T-cell (primary cell): Measurements from ENCODE around the gene TMEM156. TPM values are rescaled to one million over a fixed set of nuclear protein-coding genes. Genes with fewer than 3 reads are reported as not detected.

Experiments used
- ATAC-seq, 4 experiments: fragments of 200-7000 bp in 3 of 4; fragments of 150-1000 bp in 1 of 4; cut with Tn5 transposase; replicated peaks in 1 of 4; 1 replicate in 3 of 4; 2 replicates in 1 of 4; pipeline ENCODE4 v1.10.0; 2021; ENCODE audit warnings: moderate library complexity in 3 of 4, mild to moderate bottlenecking in 2 of 4, moderate number of reproducible peaks in 1 of 4
- CTCF ChIA-PET, 2 donors: fragments of 300-600 bp; sonication (Branson Sonifier 250); formaldehyde crosslinking; loops; one replicate each; lab custom pipeline; 2022; ENCODE audit warnings: antibody characterized with exemption in 2 of 2; lab: Charles Lee
- POLR2A ChIA-PET, 2 donors: fragments of 300-600 bp; sonication (Branson Sonifier 250); formaldehyde crosslinking; loops; one replicate each; lab custom pipeline; 2022; ENCODE audit warnings: antibody characterized with exemption in 2 of 2; lab: Charles Lee
- DNase-seq, 35 experiments: peaks; one replicate each; pipeline versions ENCODE4 v3.0.0 to v3.0.0-alpha.2; 2013 to 2023
- H3K27ac ChIP-seq: one replicate; pipeline ENCODE4 v1.5.1; 2013; ENCODE audit warnings: low read length
- H3K27me3 ChIP-seq, 2 experiments: replicated peaks in 1 of 2; 1 replicate in 1 of 2; 2 replicates in 1 of 2; pipeline versions ENCODE4 v1.6.1 to v1.7.0; 2013; ENCODE audit warnings: low read length in 1 of 2, mixed read lengths in 1 of 2; ENCODE audit not compliant: control insufficient read depth in 2 of 2, insufficient read depth in 2 of 2; ENCODE audit errors: extremely low read depth in 1 of 2
- H3K36me3 ChIP-seq, 2 donors: 1 replicate in 1 of 2; 2 replicates in 1 of 2; pipeline versions ENCODE4 v1.6.1 to v1.7.0; 2013; ENCODE audit warnings: low read length in 1 of 2; ENCODE audit not compliant: control insufficient read depth in 2 of 2, insufficient read depth in 1 of 2; ENCODE audit errors: extremely low read depth in 1 of 2
- H3K4me1 ChIP-seq, 2 experiments: 1 replicate in 1 of 2; 2 replicates in 1 of 2; pipeline versions ENCODE4 v1.6.1 to v1.7.0; 2013; ENCODE audit warnings: low read length in 2 of 2, mixed read lengths in 1 of 2; ENCODE audit not compliant: insufficient read depth in 2 of 2, control insufficient read depth in 1 of 2; ENCODE audit errors: extremely low read depth in 1 of 2
- H3K4me3 ChIP-seq, 2 donors: 1 replicate in 1 of 2; 2 replicates in 1 of 2; pipeline versions ENCODE4 v1.5.1 to v1.7.0; 2013; ENCODE audit warnings: mild to moderate bottlenecking in 2 of 2, low read length in 1 of 2, moderate library complexity in 1 of 2; ENCODE audit not compliant: control insufficient read depth in 1 of 2; ENCODE audit errors: extremely low read depth in 1 of 2
- H3K9me3 ChIP-seq: 2 replicates; pipeline ENCODE4 v1.7.0; 2013
- H3K27ac Mint-ChIP-seq, 2 donors: one replicate each; pipeline ENCODE4 v1.8.0; 2020 to 2021; ENCODE audit warnings: mild to moderate bottlenecking in 2 of 2, mixed read lengths in 2 of 2
- H3K27me3 Mint-ChIP-seq, 2 donors: one replicate each; pipeline ENCODE4 v1.8.0; 2021 to 2022; ENCODE audit warnings: mixed read lengths in 2 of 2
- H3K36me3 Mint-ChIP-seq: one replicate; pipeline ENCODE4 v1.8.0; 2021; ENCODE audit warnings: mixed read lengths
- H3K4me1 Mint-ChIP-seq, 3 donors: one replicate each; pipeline ENCODE4 v1.8.0; 2020 to 2022; ENCODE audit warnings: mixed read lengths in 3 of 3, mild to moderate bottlenecking in 1 of 3
- H3K4me3 Mint-ChIP-seq, 3 donors: one replicate each; pipeline ENCODE4 v1.8.0; 2020 to 2022; ENCODE audit warnings: mild to moderate bottlenecking in 3 of 3, mixed read lengths in 3 of 3, moderate library complexity in 3 of 3
- H3K9me3 Mint-ChIP-seq, 3 donors: one replicate each; pipeline ENCODE4 v1.8.0; 2020 to 2022; ENCODE audit warnings: mixed read lengths in 3 of 3
- WGBS: methylation state at CpG from one replicate; pipeline ENCODE4 v1.1.5; 2013; ENCODE audit warnings: missing lambda C conversion rate; ENCODE audit not compliant: insufficient coverage; 5-methylcytosine and 5-hydroxymethylcytosine counted together
- total RNA-seq, 35 experiments: library from RNA in 6 of 35; stranded (reverse) in 6 of 35; fragments of 120-200 nt in 1 of 35; gene quantifications; one replicate each; pipeline versions ENCODE4 v1.2.1 to v1.2.4 and lab custom pipeline; 2013 to 2026

The TMEM156 gene
- total RNA-seq, 5 donors from 2014 or later (not counting 1 experiment from before 2014, with no cell fraction given): 7.5 to 23.1 (median 12.5) TPM

- Mint-ChIP-seq H3K4me1 (peaks cover 47 to 63% (median 60%) of the 10 kb centered on the region in 3 donors), H3K4me3 (peak overlapping the region; percentile 90 to 94 (median 90)), H3K36me3 (no peaks in the 10 kb centered on the region), H3K27me3 (no peaks in the 10 kb centered on the region), H3K9me3 (no peaks in the 10 kb centered on the region), H3K27ac (peak overlapping the region; percentile 84 to 94)
- Histone ChIP-seq H3K4me1 (peaks cover 19 to 33% of the 10 kb centered on the region in 2 experiments), H3K4me3 (peak overlapping the region; percentile 65 to 69), H3K27me3 (no peaks in the 10 kb centered on the region), H3K27ac (peak overlapping the region; percentile 76), H3K36me3 (no peaks in the 10 kb centered on the region), H3K9me3 (no peaks in the 10 kb centered on the region)
- no peak for ATAC-seq
- WGBS: 0% methylated on average over 1 of the region's 3 CpGs
- ChIA-PET CTCF (interaction anchor here (0.7 to 3.0 kb wide), 7 partner anchors 15 to 910 kb away, joined by 3 to 28 read pairs (median 4); partner anchors contain the start of gene TMEM156 (in 1 of the 2)), POLR2A (interaction anchor here (0.5 to 1.1 kb wide), 7 partner anchors 9 to 665 kb away, joined by 3 to 15 read pairs (median 5); partner anchors contain the start of gene RPL9 (in 1 of the 2))
- DNase-seq: peak in 8 of 35 experiments; percentile 8 to 59 (median 22)
These were observed 13.6 kb upstream of the TMEM156 start for GRCh38 chr4:39045827-39046221.

GRCh38 chr4:39044956-39045826 is 13.0 kb upstream of the TMEM156 start:
- ATAC-seq (peak; percentile 16 to 60 (median 54)), DNase-seq (peak in 20 of 35 experiments; percentile 13 to 63 (median 35))
- H3K4me3 ChIP-seq: peak overlapping the region; percentile 65 to 69
- CTCF ChIA-PET: interaction anchor here (0.7 to 3.0 kb wide), 9 partner anchors 14 to 910 kb away, joined by 3 to 28 read pairs (median 7); partner anchors contain the start of gene TMEM156 (in 1 of the 2)
- POLR2A ChIA-PET: interaction anchor here (0.6 to 1.1 kb wide), 7 partner anchors 10 to 666 kb away, joined by 3 to 15 read pairs (median 10); partner anchors contain the start of gene RPL9 (in 1 of the 2)
- peak overlapping the region; percentile 84 to 94 for H3K27ac Mint-ChIP-seq
- whole genome bisulfite sequencing: under 1% methylated on average over 70 of the region's 82 CpGs
- no peaks in the 10 kb centered on the region for H3K9me3 ChIP-seq
- peaks cover 19 to 33% of the 10 kb centered on the region in 2 experiments for H3K4me1 ChIP-seq
- H3K27ac ChIP-seq: peak overlapping the region; percentile 76
- peak overlapping the region; percentile 90 to 94 (median 90) for H3K4me3 Mint-ChIP-seq
- H3K27me3 Mint-ChIP-seq: no peaks in the 10 kb centered on the region
- no peaks in the 10 kb centered on the region for H3K9me3 Mint-ChIP-seq
- H3K36me3 Mint-ChIP-seq: no peaks in the 10 kb centered on the region
- no peaks in the 10 kb centered on the region for H3K36me3 ChIP-seq
- no peaks in the 10 kb centered on the region for H3K27me3 ChIP-seq
- peaks cover 47 to 57% (median 54%) of the 10 kb centered on the region in 3 donors for H3K4me1 Mint-ChIP-seq

DNA sequence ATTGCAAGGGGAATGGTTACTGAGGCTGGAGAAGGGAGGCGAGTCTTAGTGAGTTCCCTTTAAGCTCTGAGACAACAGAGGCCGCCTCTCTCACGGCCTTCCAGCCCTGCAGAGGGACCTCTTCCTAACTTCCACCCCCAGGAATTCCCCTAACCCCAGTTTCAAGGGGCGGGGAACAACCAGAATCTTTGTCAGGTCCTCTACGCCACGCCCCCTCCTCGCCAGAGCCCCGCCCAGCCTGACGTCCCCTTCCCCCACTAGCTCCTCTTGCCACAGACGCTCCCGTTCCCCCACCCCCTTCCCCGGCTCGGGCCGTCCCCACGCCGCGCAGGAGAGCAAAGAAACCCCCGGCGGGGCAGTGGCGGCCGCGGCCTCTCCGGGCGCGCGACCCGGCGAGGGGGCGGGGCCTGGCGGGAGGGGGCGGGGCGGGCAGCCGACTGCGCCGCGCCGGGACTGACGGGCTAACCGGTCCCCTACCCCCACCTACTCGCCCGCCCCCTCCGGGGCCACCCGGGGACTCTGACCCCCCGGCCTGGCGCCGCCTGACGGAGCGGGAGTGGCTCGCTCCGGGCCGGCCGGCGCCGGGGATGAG is 12.3 kb upstream of the TMEM156 start:
- H3K27ac ChIP-seq: peak overlapping the region; percentile 82
- DNase-seq (peak; percentile 79 to 98 (median 95)), ATAC-seq (peak; percentile 80 to 85 (median 80))
- H3K4me1 Mint-ChIP-seq: peaks cover 47 to 55% (median 53%) of the 10 kb centered on the region in 3 donors
- H3K4me1 ChIP-seq: peaks cover 19 to 33% of the 10 kb centered on the region in 2 experiments
- no peaks in the 10 kb centered on the region for H3K27me3 ChIP-seq
- H3K9me3 Mint-ChIP-seq: no peaks in the 10 kb centered on the region
- H3K4me3 ChIP-seq: peak overlapping the region; percentile 52 to 66
- H3K9me3 ChIP-seq: no peaks in the 10 kb centered on the region
- CTCF ChIA-PET: interaction anchor here in 1 of 2 donors (0.6 to 3.0 kb wide), 8 partner anchors 9 to 1358 kb away, joined by 3 to 28 read pairs (median 6); partner anchors contain the start of gene TMEM156
- H3K27ac Mint-ChIP-seq: peak overlapping the region; percentile 58 to 92
- no peaks in the 10 kb centered on the region for H3K36me3 Mint-ChIP-seq
- no peaks in the 10 kb centered on the region for H3K27me3 Mint-ChIP-seq
- H3K36me3 ChIP-seq: no peaks in the 10 kb centered on the region
- peak overlapping the region; percentile 85 to 90 (median 85) for H3K4me3 Mint-ChIP-seq
- under 1% methylated on average over 31 of the region's 54 CpGs for WGBS
- POLR2A ChIA-PET: interaction anchor here (0.6 to 1.6 kb wide), 8 partner anchors 12 to 412 kb away, joined by 3 to 11 read pairs (median 4); partner anchors contain the start of gene TMEM156 (in 1 of the 2)

- H3K27ac Mint-ChIP-seq: peak overlapping the region; percentile 58 to 92
- H3K9me3 ChIP-seq: no peaks in the 10 kb centered on the region
- H3K4me1 Mint-ChIP-seq: peaks cover 46 to 52% (median 48%) of the 10 kb centered on the region in 3 donors
- H3K4me3 Mint-ChIP-seq: peak overlapping the region; percentile 85 to 90 (median 85)
- 47% methylated on average over 3 of the region's 8 CpGs for WGBS
- DNase-seq (peak in 9 of 35 experiments; percentile 4 to 56 (median 20)), ATAC-seq (no peak)
- peaks cover 19 to 33% of the 10 kb centered on the region in 2 experiments for H3K4me1 ChIP-seq
- H3K36me3 Mint-ChIP-seq: no peaks in the 10 kb centered on the region
- H3K9me3 Mint-ChIP-seq: no peaks in the 10 kb centered on the region
- H3K27me3 Mint-ChIP-seq: no peaks in the 10 kb centered on the region
- ChIA-PET CTCF (interaction anchor here in 1 of 2 donors (0.6 to 3.0 kb wide), 8 partner anchors 9 to 1357 kb away, joined by 3 to 28 read pairs (median 6); partner anchors contain the start of gene TMEM156), POLR2A (interaction anchor here (0.6 to 1.6 kb wide), 8 partner anchors 12 to 412 kb away, joined by 3 to 11 read pairs (median 4); partner anchors contain the start of gene TMEM156 (in 1 of the 2))
- no peaks in the 10 kb centered on the region for H3K27me3 ChIP-seq
- H3K4me3 ChIP-seq: peak overlapping the region; percentile 52 to 66
- H3K27ac ChIP-seq: peak overlapping the region; percentile 82
- no peaks in the 10 kb centered on the region for H3K36me3 ChIP-seq
These were observed 11.7 kb upstream of the TMEM156 start for GRCh38 chr4:39043861-39044363.

DNA sequence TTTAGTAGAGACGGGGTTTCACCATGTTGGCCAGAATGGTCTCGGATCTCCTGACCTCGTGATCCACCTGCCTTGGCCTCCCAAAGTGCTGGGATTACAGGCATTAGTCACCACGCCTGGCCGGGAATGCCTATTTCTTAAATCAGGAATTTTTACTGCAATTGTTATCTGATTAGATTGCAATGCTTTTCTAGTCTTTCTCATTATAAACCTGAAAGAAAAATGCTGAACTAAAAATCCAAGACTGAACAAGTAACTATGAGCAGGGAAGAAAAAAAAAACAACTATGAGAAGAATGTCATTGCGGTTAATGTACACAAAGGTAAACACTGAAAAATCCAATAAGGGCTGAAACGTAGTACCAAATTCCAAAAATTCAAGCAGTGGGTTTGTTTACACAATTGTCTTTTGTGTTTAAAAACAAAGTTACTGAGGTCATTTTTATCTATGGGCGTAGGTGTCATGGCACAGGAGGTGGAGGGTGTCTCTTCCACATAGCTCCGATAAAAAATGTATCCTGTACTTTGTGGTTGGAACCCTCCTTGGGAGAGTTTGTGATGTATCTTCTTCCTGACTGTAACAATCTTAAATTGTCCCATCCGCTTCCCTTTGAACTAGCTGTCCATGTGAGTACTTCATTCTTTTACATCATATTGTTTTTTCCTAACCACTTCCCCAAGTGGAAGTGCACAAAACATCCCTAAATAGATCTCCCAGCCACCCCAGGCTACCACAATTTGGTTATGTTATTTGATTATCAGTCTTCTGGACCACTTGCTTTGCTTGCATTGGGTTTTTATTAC is 11.1 kb upstream of the TMEM156 start:
- H3K9me3 ChIP-seq: no peaks in the 10 kb centered on the region
- H3K9me3 Mint-ChIP-seq: no peaks in the 10 kb centered on the region
- H3K4me1 ChIP-seq: peaks cover 16 to 28% of the 10 kb centered on the region in 2 experiments
- H3K27ac Mint-ChIP-seq: peak overlapping the region; percentile 58 to 92
- ATAC-seq: no peak
- peak overlapping the region; percentile 82 for H3K27ac ChIP-seq
- no peaks in the 10 kb centered on the region for H3K36me3 Mint-ChIP-seq
- ChIA-PET POLR2A (interaction anchor here (0.8 to 1.6 kb wide), 4 partner anchors 11 to 93 kb away, joined by 3 to 7 read pairs (median 4); partner anchors contain the start of gene TMEM156 (in 1 of the 2)), CTCF (interaction anchor here in 1 of 2 donors (1.1 to 3.0 kb wide), 4 partner anchors 10 to 94 kb away, joined by 3 to 28 read pairs (median 6); partner anchors contain the start of gene TMEM156)
- peaks cover 40 to 46% (median 41%) of the 10 kb centered on the region in 3 donors for H3K4me1 Mint-ChIP-seq
- H3K4me3 ChIP-seq: peak overlapping the region in 1 of 2 donors; percentile 66
- DNase-seq: no peak
- H3K27me3 ChIP-seq: no peaks in the 10 kb centered on the region
- WGBS: 100% methylated on average over 1 of the region's 10 CpGs
- no peaks in the 10 kb centered on the region for H3K36me3 ChIP-seq
- no peaks in the 10 kb centered on the region for H3K27me3 Mint-ChIP-seq
- peak overlapping the region; percentile 85 to 90 (median 85) for H3K4me3 Mint-ChIP-seq
